ENCODE results near the gene CLN6. TPM values are rescaled to one million over a fixed set of nuclear protein-coding genes. Genes with fewer than 3 reads are reported as not detected.

Gene CLN6
- total RNA-seq, 3 donors from 2014 or later (not counting 1 experiment from before 2014, with no cell fraction given): 14.9 to 19.0 (median 15.5) TPM

- peaks cover 21 to 24% of the 10 kb centered on the region in 2 donors for H3K4me1 Mint-ChIP-seq
- H3K4me3 Mint-ChIP-seq: no peak overlapping the region
- H3K9me3 ChIP-seq (ENCODE audit: control insufficient read depth, insufficient read depth, low read length): no peaks in the 10 kb centered on the region
- intact Hi-C loops (cut with micrococcal nuclease): no loop called here
- H3K36me3 Mint-ChIP-seq: no peaks in the 10 kb centered on the region
- no peaks in the 10 kb centered on the region for H3K36me3 ChIP-seq (ENCODE audit: control insufficient read depth, insufficient read depth, low read length)
- H3K27ac ChIP-seq (ENCODE audit: low read length): no peak overlapping the region
- DNase-seq (no peak), ATAC-seq (no peak)
- H3K9me3 Mint-ChIP-seq: no peaks in the 10 kb centered on the region
- no peaks in the 10 kb centered on the region for H3K27me3 ChIP-seq (ENCODE audit: control insufficient read depth, insufficient read depth, low read length)
- 89% methylated on average over 6 of the region's 6 CpGs for WGBS (ENCODE audit: insufficient coverage)
- peaks cover 25% of the 10 kb centered on the region for H3K4me1 ChIP-seq (ENCODE audit: control insufficient read depth, insufficient read depth, low read length)
- no peak overlapping the region for H3K4me3 ChIP-seq (ENCODE audit: low read length)
- no peak overlapping the region for H3K27ac Mint-ChIP-seq
- TF ChIP-seq, protein P1, sequence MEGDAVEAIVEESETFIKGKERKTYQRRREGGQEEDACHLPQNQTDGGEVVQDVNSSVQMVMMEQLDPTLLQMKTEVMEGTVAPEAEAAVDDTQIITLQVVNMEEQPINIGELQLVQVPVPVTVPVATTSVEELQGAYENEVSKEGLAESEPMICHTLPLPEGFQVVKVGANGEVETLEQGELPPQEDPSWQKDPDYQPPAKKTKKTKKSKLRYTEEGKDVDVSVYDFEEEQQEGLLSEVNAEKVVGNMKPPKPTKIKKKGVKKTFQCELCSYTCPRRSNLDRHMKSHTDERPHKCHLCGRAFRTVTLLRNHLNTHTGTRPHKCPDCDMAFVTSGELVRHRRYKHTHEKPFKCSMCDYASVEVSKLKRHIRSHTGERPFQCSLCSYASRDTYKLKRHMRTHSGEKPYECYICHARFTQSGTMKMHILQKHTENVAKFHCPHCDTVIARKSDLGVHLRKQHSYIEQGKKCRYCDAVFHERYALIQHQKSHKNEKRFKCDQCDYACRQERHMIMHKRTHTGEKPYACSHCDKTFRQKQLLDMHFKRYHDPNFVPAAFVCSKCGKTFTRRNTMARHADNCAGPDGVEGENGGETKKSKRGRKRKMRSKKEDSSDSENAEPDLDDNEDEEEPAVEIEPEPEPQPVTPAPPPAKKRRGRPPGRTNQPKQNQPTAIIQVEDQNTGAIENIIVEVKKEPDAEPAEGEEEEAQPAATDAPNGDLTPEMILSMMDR (IDR thresholded peaks at IDR 0.05): no peak
- H3K27me3 Mint-ChIP-seq (ENCODE audit: low read depth in 2 of 2): peaks cover 4 to 7% of the 10 kb centered on the region in 2 donors
Observed at GRCh38 chr15:68232449-68232848, 2.9 kb upstream of the CLN6 start.

DNA sequence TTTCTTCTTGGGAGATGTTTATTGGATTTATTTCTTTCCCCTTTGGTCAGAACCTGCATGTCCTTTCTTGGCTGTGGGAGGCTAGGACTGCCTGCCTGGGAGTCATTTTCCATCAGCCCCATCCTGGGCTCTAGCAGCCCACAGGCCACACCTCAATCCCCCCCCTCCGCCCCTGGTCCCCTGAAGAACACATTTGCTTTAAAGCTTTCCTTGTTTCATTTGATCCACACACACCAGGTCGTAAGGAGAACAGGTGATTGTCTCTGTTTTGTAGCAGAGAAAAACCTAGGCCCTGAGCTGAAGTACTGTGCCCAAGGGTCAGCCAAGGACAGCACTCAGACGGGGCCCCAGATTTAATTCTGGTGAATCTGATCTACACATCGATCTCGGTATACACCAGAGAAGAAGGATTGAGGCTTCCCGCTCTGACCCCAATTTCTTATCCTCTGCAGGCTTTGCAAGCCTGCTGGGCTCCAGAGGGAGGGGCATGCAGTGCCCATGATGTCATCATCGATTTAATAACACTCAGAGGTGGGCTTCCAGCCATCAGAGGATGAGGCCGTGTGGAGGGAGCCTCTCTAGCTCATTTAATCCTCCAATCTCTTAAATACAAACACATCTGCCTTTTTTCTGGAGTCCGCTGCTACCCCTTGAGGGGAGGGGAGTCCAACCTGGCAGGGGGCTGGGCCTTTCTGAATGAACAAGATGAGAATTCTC, 1.7 kb upstream of the CLN6 start:
- no peak for ATAC-seq
- Histone ChIP-seq H3K36me3 (ENCODE audit: control insufficient read depth, insufficient read depth, low read length) (no peaks in the 10 kb centered on the region), H3K4me3 (ENCODE audit: low read length) (no peak overlapping the region), H3K4me1 (ENCODE audit: control insufficient read depth, insufficient read depth, low read length) (peaks cover 25% of the 10 kb centered on the region), H3K27me3 (ENCODE audit: control insufficient read depth, insufficient read depth, low read length) (no peaks in the 10 kb centered on the region), H3K27ac (ENCODE audit: low read length) (no peak overlapping the region), H3K9me3 (ENCODE audit: control insufficient read depth, insufficient read depth, low read length) (no peaks in the 10 kb centered on the region)
- H3K4me1 Mint-ChIP-seq: peaks cover 21 to 27% of the 10 kb centered on the region in 2 donors
- peak overlapping the region; percentile 47 for H3K4me3 Mint-ChIP-seq
- no peaks in the 10 kb centered on the region for H3K9me3 Mint-ChIP-seq
- H3K27me3 Mint-ChIP-seq (ENCODE audit: low read depth in 2 of 2): peaks cover 2 to 7% of the 10 kb centered on the region in 2 donors
- no peaks in the 10 kb centered on the region for H3K36me3 Mint-ChIP-seq
- peak overlapping the region in 1 of 2 donors; percentile 85 for H3K27ac Mint-ChIP-seq
- no peak for DNase-seq
- intact Hi-C loops (cut with micrococcal nuclease): loop anchor here (2.0 kb wide), 1 partner anchor 176 kb away; the partner anchor contains the start of gene PIAS1
- TF ChIP-seq, protein P1 (IDR thresholded peaks at IDR 0.05): no peak
- 97% methylated on average over 9 of the region's 9 CpGs for WGBS (ENCODE audit: insufficient coverage)

DNA sequence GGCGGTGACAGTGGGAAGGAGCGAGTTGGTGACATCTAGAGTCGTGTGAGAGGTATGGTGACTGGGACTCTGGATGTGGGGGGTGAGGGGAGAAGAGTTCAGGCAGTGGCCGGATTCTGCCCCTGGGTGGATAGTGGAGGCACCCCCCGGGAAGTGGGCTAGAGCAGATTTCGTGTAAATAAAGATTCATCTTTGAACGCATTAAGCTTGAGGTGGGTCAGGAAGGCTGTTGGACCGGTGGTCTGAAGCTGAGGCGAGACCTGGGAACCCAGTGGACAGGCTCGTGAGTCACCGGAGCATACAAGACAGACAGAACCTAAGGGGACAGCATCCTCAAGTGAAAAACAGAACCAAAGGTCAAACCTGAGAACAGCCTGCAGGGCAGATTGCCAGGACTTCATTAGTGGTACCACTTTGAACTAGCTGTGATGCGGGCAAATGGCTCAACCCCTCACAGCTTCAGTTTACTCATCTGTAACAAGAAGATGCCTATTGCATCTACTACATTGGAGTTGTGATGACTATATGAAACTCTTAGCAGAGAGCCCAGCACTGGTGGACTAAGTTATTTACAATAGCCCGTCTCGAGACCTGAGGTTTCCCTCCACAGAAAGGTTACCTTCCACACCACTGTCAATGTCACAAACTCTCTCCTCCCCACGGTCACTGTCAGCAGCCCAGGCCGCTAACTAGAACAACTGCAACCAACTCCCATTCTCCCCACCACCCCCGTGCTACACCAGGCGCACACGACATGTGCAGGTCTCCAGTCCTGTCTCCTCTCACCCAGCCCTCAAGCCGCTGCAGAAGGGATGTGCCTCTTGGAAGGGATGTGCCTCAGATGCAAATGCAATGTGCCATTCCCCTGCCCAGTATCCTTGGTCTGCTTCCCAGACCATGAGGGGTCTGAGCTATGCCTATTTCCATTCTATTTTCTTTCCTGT, 901 bp upstream of the CLN6 start:
- Mint-ChIP-seq H3K4me1 (peaks cover 21 to 27% of the 10 kb centered on the region in 2 donors), H3K27ac (peak overlapping the region; percentile 73 to 85), H3K36me3 (no peaks in the 10 kb centered on the region), H3K9me3 (no peaks in the 10 kb centered on the region), H3K4me3 (peak overlapping the region; percentile 92), H3K27me3 (ENCODE audit: low read depth in 2 of 2) (peaks cover 2 to 7% of the 10 kb centered on the region in 2 donors)
- ATAC-seq (no peak), DNase-seq (no peak)
- Histone ChIP-seq H3K27me3 (ENCODE audit: control insufficient read depth, insufficient read depth, low read length) (no peaks in the 10 kb centered on the region), H3K4me1 (ENCODE audit: control insufficient read depth, insufficient read depth, low read length) (peaks cover 25% of the 10 kb centered on the region), H3K27ac (ENCODE audit: low read length) (peak overlapping the region; percentile 39), H3K9me3 (ENCODE audit: control insufficient read depth, insufficient read depth, low read length) (no peaks in the 10 kb centered on the region), H3K4me3 (ENCODE audit: low read length) (peak overlapping the region; percentile 72), H3K36me3 (ENCODE audit: control insufficient read depth, insufficient read depth, low read length) (no peaks in the 10 kb centered on the region)
- TF ChIP-seq, protein P1 (IDR thresholded peaks at IDR 0.05): no peak
- intact Hi-C loops (cut with micrococcal nuclease): loop anchor here (2.0 kb wide), 1 partner anchor 176 kb away; the partner anchor contains the start of gene PIAS1
- 62% methylated on average over 20 of the region's 20 CpGs for WGBS (ENCODE audit: insufficient coverage)

Measured in natural killer cell (primary cell).